Measurements from ENCODE around the gene CHCHD10. TPM values are rescaled to one million over a fixed set of nuclear protein-coding genes. Genes with fewer than 3 reads are reported as not detected.

Gene CHCHD10
- total RNA-seq, 1 experiment from 2014 or later = 178 TPM

- DNase-seq = no peak
- Mint-ChIP-seq H3K27ac (ENCODE audit: unreplicated experiment) (peak overlapping the region; percentile 36), H3K9me3 (ENCODE audit: unreplicated experiment) (no peaks in the 10 kb centered on the region), H3K36me3 (ENCODE audit: insufficient read depth, unreplicated experiment) (peaks cover 10% of the 10 kb centered on the region), H3K27me3 (ENCODE audit: insufficient read depth, unreplicated experiment) (no peaks in the 10 kb centered on the region), H3K4me3 (ENCODE audit: unreplicated experiment) (peak overlapping the region; percentile 89), H3K4me1 (ENCODE audit: low read depth, unreplicated experiment) (peaks cover 4% of the 10 kb centered on the region)
- ChIA-PET POLR2A (no interaction called here), CTCF (interaction anchor here (0.6 kb wide), 1 partner anchor 728 kb away, joined by 3 read pairs; no protein-coding TSS in a partner anchor)
- Histone ChIP-seq H3K27me3 (replicated peaks; ENCODE audit: control insufficient read depth, insufficient read depth, low read length) (no peaks in the 10 kb centered on the region), H3K4me1 (peaks cover 20% of the 10 kb centered on the region), H3K36me3 (ENCODE audit: control insufficient read depth, insufficient read depth, low read length) (no peaks in the 10 kb centered on the region; the same call in 1 of the 2 replicates), H3K4me3 (ENCODE audit: low read depth, low read length) (peak overlapping the region; percentile 20), H3K9me3 (no peaks in the 10 kb centered on the region)
- intact Hi-C loops (cut with micrococcal nuclease; ENCODE audit: unreplicated experiment) = loop anchor here (2.0 kb wide), 1 partner anchor 13 kb away; the partner anchor contains the start of gene MMP11
- no peak for TF ChIP-seq CTCF (IDR thresholded peaks at IDR 0.05; ENCODE audit: insufficient read depth in 1 of 2, low read depth in 1 of 2, low read length in 1 of 2, severe bottlenecking in 1 of 2, unreplicated experiment in 1 of 2)
- BruUV-seq (replicated peaks) = TSS peak; percentile 87
Observed at GRCh38 chr22:23786261-23786710, 18.5 kb upstream of the CHCHD10 start.

GRCh38 chr22:23784215-23784732 is 16.5 kb upstream of the CHCHD10 start:
- CTCF ChIA-PET = no interaction called here
- no TSS peak for BruUV-seq (replicated peaks)
- H3K9me3 Mint-ChIP-seq (ENCODE audit: unreplicated experiment) = no peaks in the 10 kb centered on the region
- H3K36me3 ChIP-seq (ENCODE audit: control insufficient read depth, insufficient read depth, low read length) = no peaks in the 10 kb centered on the region
- POLR2A ChIA-PET = no interaction called here
- TF ChIP-seq CTCF (IDR thresholded peaks at IDR 0.05; ENCODE audit: insufficient read depth in 1 of 2, low read depth in 1 of 2, low read length in 1 of 2, severe bottlenecking in 1 of 2, unreplicated experiment in 1 of 2) = no peak
- H3K4me3 Mint-ChIP-seq (ENCODE audit: unreplicated experiment) = no peak overlapping the region
- DNase-seq = no peak
- peaks cover 8% of the 10 kb centered on the region for H3K4me1 Mint-ChIP-seq (ENCODE audit: low read depth, unreplicated experiment)
- intact Hi-C loops (cut with micrococcal nuclease; ENCODE audit: unreplicated experiment) = no loop called here
- H3K36me3 Mint-ChIP-seq (ENCODE audit: insufficient read depth, unreplicated experiment) = peaks cover 5% of the 10 kb centered on the region
- H3K4me1 ChIP-seq = peaks cover 23% of the 10 kb centered on the region
- H3K27ac Mint-ChIP-seq (ENCODE audit: unreplicated experiment) = no peak overlapping the region
- no peaks in the 10 kb centered on the region for H3K27me3 ChIP-seq (replicated peaks; ENCODE audit: control insufficient read depth, insufficient read depth, low read length)
- H3K4me3 ChIP-seq (ENCODE audit: low read depth, low read length) = no peak overlapping the region
- no peaks in the 10 kb centered on the region for H3K27me3 Mint-ChIP-seq (ENCODE audit: insufficient read depth, unreplicated experiment)
- no peaks in the 10 kb centered on the region for H3K9me3 ChIP-seq

GRCh38 chr22:23783265-23784150 is 15.7 kb upstream of the CHCHD10 start:
- Histone ChIP-seq H3K4me1 (peaks cover 23% of the 10 kb centered on the region), H3K4me3 (ENCODE audit: low read depth, low read length) (no peak overlapping the region), H3K9me3 (no peaks in the 10 kb centered on the region), H3K36me3 (ENCODE audit: control insufficient read depth, insufficient read depth, low read length) (no peaks in the 10 kb centered on the region), H3K27me3 (replicated peaks; ENCODE audit: control insufficient read depth, insufficient read depth, low read length) (no peaks in the 10 kb centered on the region)
- CTCF ChIA-PET = no interaction called here
- H3K36me3 Mint-ChIP-seq (ENCODE audit: insufficient read depth, unreplicated experiment) = peaks cover 5% of the 10 kb centered on the region
- no peak overlapping the region for H3K27ac Mint-ChIP-seq (ENCODE audit: unreplicated experiment)
- DNase-seq = no peak
- intact Hi-C loops (cut with micrococcal nuclease; ENCODE audit: unreplicated experiment) = no loop called here
- no peak overlapping the region for H3K4me3 Mint-ChIP-seq (ENCODE audit: unreplicated experiment)
- H3K27me3 Mint-ChIP-seq (ENCODE audit: insufficient read depth, unreplicated experiment) = no peaks in the 10 kb centered on the region
- TF ChIP-seq CTCF (IDR thresholded peaks at IDR 0.05; ENCODE audit: insufficient read depth in 1 of 2, low read depth in 1 of 2, low read length in 1 of 2, severe bottlenecking in 1 of 2, unreplicated experiment in 1 of 2) = no peak
- POLR2A ChIA-PET = no interaction called here
- no peaks in the 10 kb centered on the region for H3K9me3 Mint-ChIP-seq (ENCODE audit: unreplicated experiment)
- no TSS peak for BruUV-seq (replicated peaks)
- H3K4me1 Mint-ChIP-seq (ENCODE audit: low read depth, unreplicated experiment) = peaks cover 8% of the 10 kb centered on the region

Measured in Caco-2 (cell line).